Cardiac muscle cell (in vitro differentiated cells and primary cell): Measurements from ENCODE around the gene C1orf52. TPM values are rescaled to one million over a fixed set of nuclear protein-coding genes. Genes with fewer than 3 reads are reported as not detected.

Experiments used
- DNase-seq, 2 donors: peaks; one replicate each; pipeline versions ENCODE4 v3.0.0 to v3.0.0-alpha.2; 2010 to 2017; ENCODE audit warnings: low read depth in 1 of 2, low spot score in 1 of 2
- H3K27ac ChIP-seq: fragments of 200-600 bp; sonication (generic); 2 replicates; pipeline ENCODE4 v1.5.1; 2016
- H3K27me3 ChIP-seq: fragments of 200-600 bp; sonication (generic); 2 replicates; pipeline ENCODE4 v1.6.0; 2016; ENCODE audit warnings: control low read depth
- H3K36me3 ChIP-seq: fragments of 200-600 bp; sonication (generic); 2 replicates; pipeline ENCODE4 v1.5.1; 2016; ENCODE audit warnings: control low read depth
- H3K4me1 ChIP-seq: fragments of 200-600 bp; sonication (generic); 2 replicates; pipeline ENCODE4 v1.8.1; 2017; ENCODE audit warnings: low read depth, mild to moderate bottlenecking, mixed run types
- H3K4me3 ChIP-seq: fragments of 200-600 bp; sonication (generic); 2 replicates; pipeline ENCODE4 v1.5.1; 2016; ENCODE audit warnings: mild to moderate bottlenecking
- H3K9me3 ChIP-seq: fragments of 200-600 bp; sonication (generic); 2 replicates; pipeline ENCODE4 v1.5.1; 2017; ENCODE audit warnings: low read depth, mild to moderate bottlenecking, control low read depth
- CTCF ChIP-seq: IDR thresholded peaks from 2 replicates; pipeline ENCODE4 v1.5.1; 2012; ENCODE audit warnings: low read depth, mild to moderate bottlenecking, low read length
- polyA plus RNA-seq: library from polyadenylated mRNA; unstranded; fragments of >200 nt; fragmentation: Nextera tagmentation; extraction: Ambion mirVana; gene quantifications from 2 replicates; pipeline ENCODE4 v1.2.1, GENCODE V29; 2016
- total RNA-seq: library from RNA; depleted of rRNA; stranded (reverse); fragments of >200 nt; gene quantifications from 2 replicates; pipeline ENCODE4 v1.2.3, GENCODE V29; 2016

Gene C1orf52
- total and polyA plus RNA-seq, 2 experiments from 2014 or later: 63.4 to 82.1 TPM

GRCh38 chr1:85243372-85243771 is 16.1 kb downstream of the C1orf52 start:
- no peak for DNase-seq
- Histone ChIP-seq H3K4me1 (peaks cover 29% of the 10 kb centered on the region), H3K4me3 (no peak overlapping the region), H3K27me3 (no peaks in the 10 kb centered on the region), H3K9me3 (no peaks in the 10 kb centered on the region), H3K36me3 (no peaks in the 10 kb centered on the region), H3K27ac (peak overlapping the region; percentile 74)
- TF ChIP-seq CTCF: no peak

- Histone ChIP-seq H3K4me1 (peaks cover 29% of the 10 kb centered on the region), H3K9me3 (no peaks in the 10 kb centered on the region), H3K4me3 (no peak overlapping the region), H3K36me3 (no peaks in the 10 kb centered on the region), H3K27ac (peak overlapping the region; percentile 78), H3K27me3 (no peaks in the 10 kb centered on the region)
- no peak for TF ChIP-seq CTCF
- peak in 1 of 2 donors; percentile 34 for DNase-seq
Measured at GRCh38 chr1:85240643-85241042, 18.8 kb downstream of the C1orf52 start.

- peak overlapping the region; percentile 78 for H3K27ac ChIP-seq
- H3K4me3 ChIP-seq: no peak overlapping the region
- no peaks in the 10 kb centered on the region for H3K36me3 ChIP-seq
- peak; percentile 14 to 74 for DNase-seq
- peaks cover 29% of the 10 kb centered on the region for H3K4me1 ChIP-seq
- H3K9me3 ChIP-seq: no peaks in the 10 kb centered on the region
- TF ChIP-seq CTCF: peak; percentile 27
- no peaks in the 10 kb centered on the region for H3K27me3 ChIP-seq
Measured at GRCh38 chr1:85240174-85240601, 19.3 kb downstream of the C1orf52 start.

GRCh38 chr1:85237613-85238012 is 21.8 kb downstream of the C1orf52 start:
- H3K9me3 ChIP-seq: no peaks in the 10 kb centered on the region
- peaks cover 12% of the 10 kb centered on the region for H3K4me1 ChIP-seq
- no peak for DNase-seq
- no peaks in the 10 kb centered on the region for H3K36me3 ChIP-seq
- H3K27ac ChIP-seq: no peak overlapping the region
- TF ChIP-seq CTCF: no peak
- no peaks in the 10 kb centered on the region for H3K27me3 ChIP-seq
- no peak overlapping the region for H3K4me3 ChIP-seq

GRCh38 chr1:85230305-85230977 is 29.0 kb downstream of the C1orf52 start:
- peaks cover 30% of the 10 kb centered on the region for H3K4me1 ChIP-seq
- peak overlapping the region; percentile 70 for H3K27ac ChIP-seq
- H3K9me3 ChIP-seq: no peaks in the 10 kb centered on the region
- no peak for DNase-seq
- TF ChIP-seq CTCF: peak; percentile 25
- H3K27me3 ChIP-seq: no peaks in the 10 kb centered on the region
- H3K36me3 ChIP-seq: no peaks in the 10 kb centered on the region
- H3K4me3 ChIP-seq: no peak overlapping the region
